IMR-90 (cell line): ENCODE results near the gene PHOSPHO1. TPM values are rescaled to one million over a fixed set of nuclear protein-coding genes. Genes with fewer than 3 reads are reported as not detected.
A peak's percentile ranks its signal among the peaks of the same experiment; 100 is the strongest.

Experiments used
- ATAC-seq: fragments of 200-7000 bp; cut with Tn5 transposase; 2 replicates; pipeline ENCODE4 v1.9.1; 2020; ENCODE audit warnings: low read depth, mild to moderate bottlenecking, moderate library complexity
- BruUV-seq: library from RNA; stranded (reverse); fragments of 400-500 nt; replicated peaks from 2 replicates; lab custom pipeline; 2021; lab: Mats Ljungman, UMichigan
- CTCF ChIA-PET: fragments of 300-600 bp; formaldehyde crosslinking; extraction: SDS; loops from one replicate; lab custom pipeline; 2021; ENCODE audit warnings: antibody characterized with exemption; lab: Yijun Ruan, JAX
- POLR2A ChIA-PET: fragments of 300-600 bp; sonication (Branson Sonifier 250); formaldehyde crosslinking; loops from one replicate; lab custom pipeline; 2022; ENCODE audit warnings: antibody characterized with exemption; ENCODE audit not compliant: unreplicated experiment; lab: Charles Lee
- DNase-seq: peaks from one replicate; pipeline ENCODE4 v3.0.0; 2013
- H2AFZ ChIP-seq: replicated peaks from 2 replicates; pipeline ENCODE3; 2013; ENCODE audit warnings: low read length, mild to moderate bottlenecking; ENCODE audit not compliant: poor library complexity
- H2AK5ac ChIP-seq: 2 replicates; pipeline ENCODE4 v1.6.1; 2013; ENCODE audit warnings: low read depth, low read length, inconsistent platforms
- H2AK9ac ChIP-seq: replicated peaks from 2 replicates; pipeline ENCODE3; 2013; ENCODE audit warnings: mild to moderate bottlenecking, low read depth, low read length, moderate library complexity; ENCODE audit not compliant: poor library complexity
- H2BK120ac ChIP-seq: 2 replicates; pipeline ENCODE4 v1.6.1; 2013; ENCODE audit warnings: low read depth, low read length, inconsistent platforms
- H2BK15ac ChIP-seq: 3 replicates; pipeline ENCODE4 v1.6.1; 2013; ENCODE audit warnings: low read depth, low read length, inconsistent platforms
- H2BK20ac ChIP-seq: 2 replicates; pipeline ENCODE4 v1.6.1; 2013; ENCODE audit warnings: low read depth, mild to moderate bottlenecking, inconsistent platforms, low read length, moderate library complexity
- H2BK5ac ChIP-seq: 2 replicates; pipeline ENCODE4 v1.6.1; 2013; ENCODE audit warnings: mild to moderate bottlenecking, low read depth, low read length, inconsistent platforms; ENCODE audit not compliant: poor library complexity, severe bottlenecking
- H3K14ac ChIP-seq: replicated peaks from 2 replicates; pipeline ENCODE4 v1.6.1; 2013; ENCODE audit warnings: low read depth, low read length, inconsistent platforms
- H3K18ac ChIP-seq: 2 replicates; pipeline ENCODE4 v1.6.1; 2013; ENCODE audit warnings: low read depth, low read length, control low read depth
- H3K23ac ChIP-seq: 2 replicates; pipeline ENCODE4 v1.6.1; 2013; ENCODE audit warnings: low read depth, low read length, inconsistent platforms
- H3K27ac ChIP-seq: 2 replicates; pipeline ENCODE4 v1.5.1; 2013; ENCODE audit warnings: mild to moderate bottlenecking, control low read depth, low read length; ENCODE audit not compliant: insufficient read depth
- H3K27me3 ChIP-seq: 2 replicates; pipeline ENCODE4 v1.6.1; 2013; ENCODE audit warnings: low read length; ENCODE audit not compliant: control insufficient read depth, insufficient read depth
- H3K36me3 ChIP-seq: 2 replicates; pipeline ENCODE4 v1.6.1; 2013; ENCODE audit warnings: low read length, mixed read lengths; ENCODE audit not compliant: control insufficient read depth, insufficient read depth
- H3K4ac ChIP-seq: 2 replicates; pipeline ENCODE4 v1.6.1; 2013; ENCODE audit warnings: low read depth, low read length, inconsistent platforms
- H3K4me1 ChIP-seq: 2 replicates; pipeline ENCODE4 v1.6.1; 2013; ENCODE audit warnings: low read length, mixed read lengths; ENCODE audit not compliant: control insufficient read depth, insufficient read depth
- H3K4me2 ChIP-seq: 2 replicates; pipeline ENCODE4 v1.6.1; 2013; ENCODE audit warnings: low read depth, mild to moderate bottlenecking, control low read depth, low read length, moderate library complexity
- H3K4me3 ChIP-seq: 2 replicates; pipeline ENCODE4 v1.5.1; 2013; ENCODE audit warnings: low read depth, mild to moderate bottlenecking, control low read depth, low read length, moderate library complexity; ENCODE audit not compliant: insufficient read depth
- H3K56ac ChIP-seq: 2 replicates; pipeline ENCODE4 v1.6.1; 2013; ENCODE audit warnings: low read length, inconsistent platforms; ENCODE audit not compliant: insufficient read depth; ENCODE audit errors: extremely low read depth
- H3K79me1 ChIP-seq, 2 experiments: 2 replicates each; pipeline ENCODE4 v1.6.1; 2013; ENCODE audit warnings: low read length in 2 of 2, inconsistent platforms in 1 of 2, low read depth in 1 of 2
- H3K9ac ChIP-seq: 2 replicates; pipeline ENCODE4 v1.6.1; 2013; ENCODE audit warnings: low read depth, low read length, control low read depth
- H3K9me1 ChIP-seq: 2 replicates; pipeline ENCODE4 v1.6.1; 2013; ENCODE audit warnings: low read length, inconsistent platforms; ENCODE audit not compliant: insufficient read depth
- H3K9me3 ChIP-seq: 2 replicates; pipeline ENCODE4 v1.6.1; 2013; ENCODE audit warnings: low read length; ENCODE audit not compliant: control insufficient read depth, insufficient read depth
- H4K20me1 ChIP-seq: 2 replicates; pipeline ENCODE4 v1.6.1; 2013; ENCODE audit warnings: low read length, inconsistent platforms; ENCODE audit not compliant: insufficient read depth
- H4K5ac ChIP-seq: 2 replicates; pipeline ENCODE4 v1.6.1; 2013; ENCODE audit warnings: mild to moderate bottlenecking, low read depth, low read length, control low read depth
- H4K8ac ChIP-seq, 2 experiments: 2 replicates each; pipeline ENCODE4 v1.6.1; 2013; ENCODE audit warnings: low read depth in 2 of 2, low read length in 2 of 2, control low read depth in 1 of 2, inconsistent platforms in 1 of 2
- H4K91ac ChIP-seq: 2 replicates; pipeline ENCODE4 v1.6.1; 2013; ENCODE audit warnings: low read depth, low read length, inconsistent platforms; ENCODE audit not compliant: insufficient read depth
- CEBPB ChIP-seq: IDR thresholded peaks from 2 replicates; pipeline ENCODE4 v1.6.1; 2012; ENCODE audit warnings: low read depth, low read length, improper control_type of control experiment
- MXI1 ChIP-seq: IDR thresholded peaks from 2 replicates; pipeline ENCODE4 v1.6.1; 2012; ENCODE audit warnings: low read depth, mild to moderate bottlenecking, low read length, moderate library complexity, borderline replicate concordance
- WGBS, 2 experiments: methylation state at CpG; one replicate each; pipeline versions ENCODE4 v1.1.5 to v1.1.7; 2013; ENCODE audit warnings: missing lambda C conversion rate in 2 of 2; ENCODE audit not compliant: insufficient read length in 1 of 2; ENCODE audit errors: extremely low coverage in 2 of 2; 5-methylcytosine and 5-hydroxymethylcytosine counted together
- dilution Hi-C: fragments of 300-500 bp; cut with HindIII; formaldehyde crosslinking; loops from one replicate; pipeline ENCODE4 v1.14.3; 2018; ENCODE audit warnings: low sequenced_read_pairs; ENCODE audit not compliant: unreplicated experiment
- in situ Hi-C: fragments of 300-500 bp; cut with MboI; formaldehyde crosslinking; loops from 3 replicates; pipeline ENCODE4 v1.14.3; 2019; ENCODE audit warnings: low sequenced_read_pairs, inconsistent platforms, mixed read lengths
- intact Hi-C: fragments of 100-400 bp; cut with micrococcal nuclease; formaldehyde crosslinking; loops from 2 replicates; pipeline ENCODE4 v1.10.0; 2022
- polyA plus RNA-seq, 3 experiments: library from polyadenylated mRNA; depleted of rRNA; stranded (reverse); fragments of >200 nt; gene quantifications; 2 replicates each; pipeline ENCODE4 v1.2.3, GENCODE V29; 2012; ENCODE audit warnings: low replicate concordance in 1 of 3
- total RNA-seq: library from RNA; depleted of rRNA; stranded (reverse); fragments of >200 nt; gene quantifications from 2 replicates; pipeline ENCODE4 v1.2.3, GENCODE V29; 2012
- TF ChIP-seq, protein P1 (sequence below): conservative IDR thresholded peaks from 2 replicates; pipeline ENCODE4 v1.5.1; 2012; ENCODE audit warnings: mild to moderate bottlenecking, low read depth, low read length, improper control_type of control experiment

PHOSPHO1 gene
- total and polyA plus RNA-seq, 2 of the 4 experiments (the other 2 are of a cell fraction): under 0.01 to 0.48 TPM

DNA sequence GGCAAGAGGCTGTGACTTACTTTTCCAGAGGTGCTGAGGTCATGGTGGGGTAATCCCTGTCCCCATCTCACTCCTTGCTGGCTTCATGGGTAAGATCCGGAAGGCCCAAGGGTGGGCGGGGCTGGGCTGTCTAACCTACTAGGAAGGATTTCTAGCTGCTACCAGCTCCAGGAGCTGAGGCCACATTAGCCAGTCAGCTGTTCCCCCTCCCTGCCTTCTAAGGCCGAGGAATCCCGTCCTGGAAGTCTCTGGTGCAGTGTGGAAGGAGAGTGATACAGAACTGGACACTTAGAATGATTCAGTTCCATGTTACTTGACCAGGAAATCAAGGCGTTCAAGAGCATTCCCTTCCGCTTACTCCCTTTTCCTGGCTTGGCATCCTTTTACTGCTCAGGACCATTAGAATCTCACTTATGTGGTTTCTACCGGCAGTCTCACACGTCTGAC lies 29.1 kb downstream of the PHOSPHO1 start:
- Histone ChIP-seq H3K4me3 (no peak overlapping the region), H3K36me3 (no peaks in the 10 kb centered on the region), H3K27ac (no peak overlapping the region; the same call in 1 of the 2 replicates), H4K91ac (no peak overlapping the region), H3K4me2 (no peak overlapping the region), H2AK5ac (no peak overlapping the region; the same call in 1 of the 2 replicates), H3K18ac (no peak overlapping the region), H4K5ac (no peak overlapping the region; the same call in 1 of the 2 replicates), H2AFZ (peak overlapping the region; percentile 69), H3K56ac (no peak overlapping the region), H4K8ac (0 out of 4 replicates have a peak overlapping the region, but pooled peaks of 1 of the 2 experiments have one; percentile 71), H3K9ac (no peak overlapping the region), H3K4ac (0 out of 2 replicates have a peak overlapping the region, but pooled peaks have one; percentile 4), H2BK120ac (0 out of 2 replicates have a peak overlapping the region, but pooled peaks have one; percentile 22), H2BK20ac (no peak overlapping the region), H2BK15ac (no peak overlapping the region), H2AK9ac (no peak overlapping the region), H3K27me3 (peaks cover 3% of the 10 kb centered on the region; the same call in 1 of the 2 replicates), H3K79me1 (no peaks in the 10 kb centered on the region), H3K9me1 (no peaks in the 10 kb centered on the region), H2BK5ac (peak overlapping the region; percentile 26), H3K4me1 (no peaks in the 10 kb centered on the region), H3K14ac (peak overlapping the region; percentile 60; the same call in 1 of the 2 replicates), H4K20me1 (no peaks in the 10 kb centered on the region), H3K23ac (0 out of 2 replicates have a peak overlapping the region, but pooled peaks have one; percentile 8), H3K9me3 (no peaks in the 10 kb centered on the region)
- dilution Hi-C loops: no loop called here
- DNase-seq (peak; percentile 78), ATAC-seq (peak; percentile 64)
- no TSS peak for BruUV-seq
- intact Hi-C loops: no loop called here
- ChIA-PET CTCF (no interaction called here), POLR2A (no interaction called here)
- TF ChIP-seq CEBPB: no peak
- TF ChIP-seq MXI1: no peak
- TF ChIP-seq, protein P1, sequence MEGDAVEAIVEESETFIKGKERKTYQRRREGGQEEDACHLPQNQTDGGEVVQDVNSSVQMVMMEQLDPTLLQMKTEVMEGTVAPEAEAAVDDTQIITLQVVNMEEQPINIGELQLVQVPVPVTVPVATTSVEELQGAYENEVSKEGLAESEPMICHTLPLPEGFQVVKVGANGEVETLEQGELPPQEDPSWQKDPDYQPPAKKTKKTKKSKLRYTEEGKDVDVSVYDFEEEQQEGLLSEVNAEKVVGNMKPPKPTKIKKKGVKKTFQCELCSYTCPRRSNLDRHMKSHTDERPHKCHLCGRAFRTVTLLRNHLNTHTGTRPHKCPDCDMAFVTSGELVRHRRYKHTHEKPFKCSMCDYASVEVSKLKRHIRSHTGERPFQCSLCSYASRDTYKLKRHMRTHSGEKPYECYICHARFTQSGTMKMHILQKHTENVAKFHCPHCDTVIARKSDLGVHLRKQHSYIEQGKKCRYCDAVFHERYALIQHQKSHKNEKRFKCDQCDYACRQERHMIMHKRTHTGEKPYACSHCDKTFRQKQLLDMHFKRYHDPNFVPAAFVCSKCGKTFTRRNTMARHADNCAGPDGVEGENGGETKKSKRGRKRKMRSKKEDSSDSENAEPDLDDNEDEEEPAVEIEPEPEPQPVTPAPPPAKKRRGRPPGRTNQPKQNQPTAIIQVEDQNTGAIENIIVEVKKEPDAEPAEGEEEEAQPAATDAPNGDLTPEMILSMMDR: no peak
- in situ Hi-C loops: no loop called here
- WGBS, 2 experiments: 35% methylated on average over 2 of the region's 8 CpGs; no CpG with 5 or more reads in 1 of the 2 experiments
